ENCODE data around the gene SPAM1. TPM values are rescaled to one million over a fixed set of nuclear protein-coding genes. Genes with fewer than 3 reads are reported as not detected.
"Not testable (repeated sequence)": the region's sequence is repeated elsewhere in the genome, so short reads cannot be mapped to it uniquely, and the experiment has no call there.

SPAM1 gene
- total RNA-seq, 1 experiment from 2014 or later = not detected

DNA sequence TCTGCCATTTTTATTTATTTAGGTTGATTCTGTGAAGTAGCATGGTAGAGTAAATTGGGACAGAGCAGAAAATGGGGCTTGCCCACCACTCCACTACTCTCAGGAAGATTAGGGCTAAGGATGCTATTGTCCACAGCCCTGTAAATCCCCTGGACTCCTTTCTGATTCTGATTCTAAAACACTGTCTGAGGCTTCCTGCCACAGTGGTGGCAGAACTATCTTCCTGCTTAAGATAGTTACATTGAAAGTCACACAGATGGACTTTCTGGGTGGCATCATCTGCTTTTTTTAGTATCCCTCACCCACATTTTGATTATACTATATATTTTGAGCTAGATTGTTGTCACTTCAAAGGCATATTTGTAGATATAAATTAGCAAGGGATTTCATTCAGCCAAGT, 50.0 kb downstream of the SPAM1 start:
- Histone ChIP-seq H3K36me3 (no peaks in the 10 kb centered on the region), H3K4me3 (no peak overlapping the region), H3K27ac (no peak overlapping the region), H3K9me3 (replicated peaks) (no peaks in the 10 kb centered on the region), H3K4me1 (replicated peaks) (no peaks in the 10 kb centered on the region), H3K27me3 (replicated peaks) (no peaks in the 10 kb centered on the region)
- DNase-seq (ENCODE audit: low read depth in 1 of 2, low spot score in 2 of 2) = no peak

DNA sequence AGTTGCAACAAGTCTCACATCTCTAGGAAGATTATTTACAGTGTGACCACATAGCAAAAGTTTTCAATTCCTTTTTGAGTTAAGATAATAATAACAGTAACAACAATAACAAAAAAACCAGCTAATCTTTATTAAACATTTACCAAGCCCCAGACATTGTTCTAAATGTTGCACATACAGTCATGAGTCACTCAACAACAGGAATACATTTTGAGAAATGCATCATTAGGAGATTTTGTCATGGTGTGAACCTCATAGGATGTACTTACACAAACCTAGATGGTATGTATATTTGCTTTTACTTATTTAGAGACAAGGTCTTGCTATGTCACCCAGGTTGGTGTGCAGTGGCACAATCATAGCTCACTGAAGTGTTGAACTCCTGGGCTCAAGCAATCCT, 52.0 kb downstream of the SPAM1 start:
- Histone ChIP-seq H3K9me3 (replicated peaks) (no peaks in the 10 kb centered on the region), H3K4me1 (replicated peaks) (no peaks in the 10 kb centered on the region)
- no peak for DNase-seq (ENCODE audit: low read depth in 1 of 2, low spot score in 2 of 2)

GRCh38 chr7:123979876-123980275, 54.8 kb downstream of the SPAM1 start:
- H3K4me3 ChIP-seq = no peak overlapping the region
- H3K27me3 ChIP-seq (replicated peaks) = no peaks in the 10 kb centered on the region
- no peaks in the 10 kb centered on the region for H3K4me1 ChIP-seq (replicated peaks)
- no peaks in the 10 kb centered on the region for H3K9me3 ChIP-seq (replicated peaks)
- H3K27ac ChIP-seq = no peak overlapping the region
- H3K36me3 ChIP-seq = no peaks in the 10 kb centered on the region
- no peak for DNase-seq (ENCODE audit: low read depth in 1 of 2, low spot score in 2 of 2)

More for the DNA sequence above, 52.0 kb downstream of the SPAM1 start:
- Histone ChIP-seq H3K27ac (no peak overlapping the region), H3K27me3 (replicated peaks) (no peaks in the 10 kb centered on the region), H3K4me3 (no peak overlapping the region), H3K36me3 (no peaks in the 10 kb centered on the region)

DNA sequence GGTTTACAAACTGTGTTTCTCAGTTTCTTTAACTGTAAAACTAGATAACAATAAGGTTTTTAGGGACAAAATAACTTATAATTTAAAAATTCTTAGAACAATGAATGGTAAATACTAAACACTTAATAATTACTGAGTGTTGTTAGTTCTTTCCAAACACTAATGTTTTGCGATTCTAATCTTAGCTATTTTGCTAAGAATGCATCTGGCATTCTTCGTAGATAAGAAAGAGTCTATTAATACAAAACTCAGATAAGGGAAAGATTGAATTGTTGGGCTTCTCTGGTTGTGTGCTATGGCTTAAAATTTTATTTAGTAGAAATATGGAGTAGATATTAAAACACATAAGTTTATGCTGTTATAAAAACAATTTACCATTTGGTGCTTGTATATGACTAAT, 62.4 kb downstream of the SPAM1 start:
- H3K36me3 ChIP-seq = no peaks in the 10 kb centered on the region
- H3K4me1 ChIP-seq (replicated peaks) = no peaks in the 10 kb centered on the region
- no peak overlapping the region for H3K27ac ChIP-seq
- no peak overlapping the region for H3K4me3 ChIP-seq
- DNase-seq (ENCODE audit: low read depth in 1 of 2, low spot score in 2 of 2) = no peak
- H3K9me3 ChIP-seq (replicated peaks) = no peaks in the 10 kb centered on the region
- H3K27me3 ChIP-seq (replicated peaks) = no peaks in the 10 kb centered on the region

DNA sequence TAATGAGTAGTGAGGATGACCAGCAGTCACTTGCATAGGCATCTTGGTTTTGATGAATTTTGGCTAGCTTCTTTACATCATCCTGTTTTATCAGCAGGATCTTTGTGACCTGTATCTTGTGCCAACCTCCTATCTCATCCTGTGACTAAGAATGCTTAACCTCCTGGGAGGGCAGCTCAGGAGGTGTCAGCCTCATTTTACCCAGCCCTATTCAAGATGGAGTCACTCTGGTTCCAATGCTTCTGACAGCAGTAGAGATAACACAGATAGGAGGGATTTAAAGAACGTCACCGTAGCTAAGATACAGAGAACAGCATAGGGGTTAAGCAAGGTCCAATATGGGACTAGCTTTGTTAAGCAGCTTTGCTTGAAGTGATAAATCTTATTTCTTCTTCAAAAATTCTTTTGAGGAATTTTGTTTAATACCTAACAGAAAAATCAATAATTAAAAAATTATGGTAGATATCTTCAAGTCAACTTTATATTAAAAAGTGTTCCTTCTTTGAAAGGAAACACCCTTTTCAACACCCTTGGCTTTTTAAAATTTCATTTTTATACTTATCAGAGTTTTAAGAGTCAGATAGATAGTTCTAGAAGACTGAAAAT, 68.0 kb downstream of the SPAM1 start:
- Histone ChIP-seq H3K27me3 (replicated peaks) (no peaks in the 10 kb centered on the region), H3K27ac (no peak overlapping the region), H3K4me3 (no peak overlapping the region), H3K4me1 (replicated peaks) (no peaks in the 10 kb centered on the region), H3K36me3 (no peaks in the 10 kb centered on the region), H3K9me3 (replicated peaks) (no peaks in the 10 kb centered on the region)
- no peak for DNase-seq (ENCODE audit: low read depth in 1 of 2, low spot score in 2 of 2)

DNA sequence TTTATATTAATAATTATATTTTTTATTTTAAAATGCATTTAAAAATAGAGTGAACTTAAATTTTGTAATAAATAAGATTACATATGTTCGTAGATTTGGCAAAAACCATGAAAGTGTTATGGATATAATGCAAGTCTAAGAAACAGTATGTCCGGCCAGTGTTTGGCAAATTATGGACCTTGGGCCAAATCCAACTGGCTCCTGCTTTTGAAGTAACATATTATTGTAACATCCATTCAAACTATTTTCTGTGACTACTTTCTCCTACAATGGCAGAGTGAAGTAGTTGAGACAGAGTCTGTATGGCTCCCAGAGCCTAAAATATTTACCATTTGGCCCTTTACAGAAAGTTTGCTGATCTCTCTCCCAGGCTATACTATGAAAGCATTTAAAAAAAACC, 69.0 kb downstream of the SPAM1 start:
- no peaks in the 10 kb centered on the region for H3K9me3 ChIP-seq (replicated peaks)
- H3K36me3 ChIP-seq = no peaks in the 10 kb centered on the region
- no peak overlapping the region for H3K27ac ChIP-seq
- no peak overlapping the region for H3K4me3 ChIP-seq
- H3K27me3 ChIP-seq (replicated peaks) = no peaks in the 10 kb centered on the region
- no peak for DNase-seq (ENCODE audit: low read depth in 1 of 2, low spot score in 2 of 2)
- H3K4me1 ChIP-seq (replicated peaks) = no peaks in the 10 kb centered on the region

DNA sequence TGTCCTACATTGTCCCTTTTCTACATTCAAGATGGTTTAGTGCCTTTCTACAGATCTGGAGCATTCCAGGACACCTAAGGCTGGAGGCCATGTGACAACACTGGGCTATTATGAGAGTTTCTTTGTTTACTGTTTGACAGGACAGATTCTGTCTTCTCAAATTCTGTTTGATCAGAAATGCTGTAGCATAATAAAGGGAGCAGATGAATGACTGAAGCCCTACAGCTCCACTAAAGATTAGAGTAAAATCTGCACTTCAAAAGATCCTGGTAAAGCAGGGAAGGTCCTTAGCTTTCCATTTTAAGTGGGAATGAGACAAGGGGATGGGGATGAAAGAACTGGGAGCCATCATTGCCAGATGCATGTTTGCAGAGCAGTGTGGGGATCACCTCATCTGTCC, 69.4 kb downstream of the SPAM1 start:
- DNase-seq (ENCODE audit: low read depth in 1 of 2, low spot score in 2 of 2) = no peak
- H3K27ac ChIP-seq = no peak overlapping the region
- H3K4me3 ChIP-seq = no peak overlapping the region
- H3K36me3 ChIP-seq = no peaks in the 10 kb centered on the region
- no peaks in the 10 kb centered on the region for H3K27me3 ChIP-seq (replicated peaks)
- no peaks in the 10 kb centered on the region for H3K4me1 ChIP-seq (replicated peaks)
- H3K9me3 ChIP-seq (replicated peaks) = no peaks in the 10 kb centered on the region

- Histone ChIP-seq H3K27ac (no peak overlapping the region), H3K4me3 (no peak overlapping the region), H3K4me1 (replicated peaks) (no peaks in the 10 kb centered on the region), H3K9me3 (replicated peaks) (no peaks in the 10 kb centered on the region), H3K27me3 (replicated peaks) (no peaks in the 10 kb centered on the region), H3K36me3 (no peaks in the 10 kb centered on the region)
- DNase-seq (ENCODE audit: low read depth in 1 of 2, low spot score in 2 of 2) = no peak
These were observed 70.7 kb downstream of the SPAM1 start for GRCh38 chr7:123995617-123996326.

DNA sequence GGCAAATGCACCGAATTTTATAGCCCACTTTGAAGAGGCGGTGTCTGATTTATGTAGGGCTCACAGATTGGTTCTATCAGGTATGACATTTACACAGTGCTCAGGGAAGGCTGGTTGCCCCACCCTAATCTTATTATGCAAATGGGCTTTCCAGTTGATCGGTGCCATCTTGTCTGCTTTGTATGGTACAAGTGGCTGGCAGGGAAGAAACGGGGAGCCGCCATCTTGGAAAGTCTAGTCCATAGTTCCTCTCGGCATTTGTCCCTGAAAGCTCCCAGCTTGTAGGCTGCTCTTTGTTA, 71.2 kb downstream of the SPAM1 start:
- H3K9me3 ChIP-seq (replicated peaks) = no peaks in the 10 kb centered on the region
- H3K27me3 ChIP-seq (replicated peaks) = no peaks in the 10 kb centered on the region
- no peak for DNase-seq (ENCODE audit: low read depth in 1 of 2, low spot score in 2 of 2)
- H3K4me3 ChIP-seq = no peak overlapping the region
- H3K27ac ChIP-seq = no peak overlapping the region
- H3K4me1 ChIP-seq (replicated peaks) = no peaks in the 10 kb centered on the region
- H3K36me3 ChIP-seq = no peaks in the 10 kb centered on the region

DNA sequence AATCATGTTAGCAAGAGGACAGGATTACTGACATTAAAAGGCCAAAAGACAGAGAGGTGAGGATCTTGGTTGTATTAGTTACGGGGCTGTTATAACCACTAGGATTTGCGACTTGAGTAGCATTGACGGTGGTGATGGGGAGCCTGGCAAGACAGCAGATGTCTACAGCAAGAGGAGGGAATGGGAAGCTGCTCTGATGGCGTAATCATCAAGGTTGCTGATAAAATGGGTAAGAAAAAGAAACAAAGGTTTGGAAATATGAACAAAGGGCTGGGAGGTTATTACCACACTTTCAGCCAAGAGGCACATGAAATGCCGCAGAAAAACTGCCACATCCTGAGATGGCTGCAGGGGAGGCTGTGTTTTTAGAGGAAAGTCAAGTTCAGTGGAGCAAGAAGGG, 73.9 kb downstream of the SPAM1 start:
- no peak for DNase-seq (ENCODE audit: low read depth in 1 of 2, low spot score in 2 of 2)
- no peaks in the 10 kb centered on the region for H3K27me3 ChIP-seq (replicated peaks)
- H3K36me3 ChIP-seq = no peaks in the 10 kb centered on the region
- H3K4me1 ChIP-seq (replicated peaks) = no peaks in the 10 kb centered on the region
- H3K27ac ChIP-seq = no peak overlapping the region
- H3K9me3 ChIP-seq (replicated peaks) = no peaks in the 10 kb centered on the region
- H3K4me3 ChIP-seq = no peak overlapping the region

GRCh38 chr7:123999703-124000102, 74.7 kb downstream of the SPAM1 start:
- H3K4me3 ChIP-seq = no peak overlapping the region
- DNase-seq (ENCODE audit: low read depth in 1 of 2, low spot score in 2 of 2) = no peak
- no peaks in the 10 kb centered on the region for H3K4me1 ChIP-seq (replicated peaks)
- H3K36me3 ChIP-seq = no peaks in the 10 kb centered on the region
- H3K27ac ChIP-seq = no peak overlapping the region
- no peaks in the 10 kb centered on the region for H3K27me3 ChIP-seq (replicated peaks)
- no peaks in the 10 kb centered on the region for H3K9me3 ChIP-seq (replicated peaks)

- H3K27me3 ChIP-seq (replicated peaks); H3K4me1 ChIP-seq (replicated peaks); H3K27ac ChIP-seq; H3K4me3 ChIP-seq; H3K9me3 ChIP-seq (replicated peaks); H3K36me3 ChIP-seq; DNase-seq (ENCODE audit: low read depth in 1 of 2, low spot score in 2 of 2): not testable (repeated sequence)
These were observed 83.3 kb downstream of the SPAM1 start for GRCh38 chr7:124008296-124008695.

DNA sequence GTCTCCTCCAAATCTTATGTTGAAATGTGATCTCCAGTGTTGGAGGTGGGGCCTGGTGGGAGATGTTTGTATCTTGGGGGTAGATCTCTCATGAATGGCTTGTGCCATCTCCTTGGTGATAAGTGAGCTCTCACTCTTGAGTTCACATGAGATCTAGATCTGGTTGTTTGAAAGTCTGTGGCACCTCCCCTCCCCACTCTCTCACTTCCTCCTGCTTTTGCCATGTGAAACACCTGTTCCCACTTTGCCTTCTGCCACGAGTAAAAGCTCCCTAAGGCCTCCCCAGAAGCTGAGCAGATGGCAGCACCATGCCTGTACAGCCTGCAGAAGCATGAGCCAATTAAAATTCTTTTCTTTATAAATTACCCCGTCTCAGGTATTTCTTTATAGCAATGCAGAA, 84.3 kb downstream of the SPAM1 start:
- no peak overlapping the region for H3K27ac ChIP-seq
- H3K4me3 ChIP-seq = no peak overlapping the region
- no peaks in the 10 kb centered on the region for H3K9me3 ChIP-seq (replicated peaks)
- DNase-seq (ENCODE audit: low read depth in 1 of 2, low spot score in 2 of 2) = no peak
- H3K27me3 ChIP-seq (replicated peaks) = no peaks in the 10 kb centered on the region
- H3K36me3 ChIP-seq = no peaks in the 10 kb centered on the region
- H3K4me1 ChIP-seq (replicated peaks) = no peaks in the 10 kb centered on the region

All from SJSA1 (cell line).